HepG2 (cell line): ENCODE data around the gene SLC22A13.

Experiments used
- CTCF ChIP-seq: sonication (generic); formaldehyde crosslinking; IDR thresholded peaks from 2 replicates; pipeline ENCODE4 v1.5.0; 2020; ENCODE audit warnings: mild to moderate bottlenecking, missing genetic modification reagents, moderate library complexity
- EZH2 ChIP-seq: conservative IDR thresholded peaks from 2 replicates; pipeline ENCODE4 v1.6.1; 2012; ENCODE audit warnings: mild to moderate bottlenecking, low read depth, low read length, moderate library complexity
- JUNB ChIP-seq: sonication (generic); formaldehyde crosslinking; IDR thresholded peaks from 2 replicates; pipeline ENCODE4 v1.8.0; 2022; ENCODE audit warnings: missing genetic modification reagents, mild to moderate bottlenecking, borderline replicate concordance
- PHB2 ChIP-seq: fragments of 450-650 bp; IDR thresholded peaks from 2 replicates; pipeline ENCODE4 v1.6.1; 2018; ENCODE audit not compliant: partially characterized antibody
- POLR2A ChIP-seq, 2 experiments: IDR thresholded peaks; 2 replicates each; pipeline ENCODE4 v1.6.1; 2011; ENCODE audit warnings: low read depth in 2 of 2, low read length in 2 of 2, mild to moderate bottlenecking in 1 of 2, moderate library complexity in 1 of 2; ENCODE audit not compliant: insufficient read depth in 1 of 2
- POLR2AphosphoS5 ChIP-seq: IDR thresholded peaks from 2 replicates; pipeline ENCODE4 v1.6.1; 2012; ENCODE audit warnings: low read depth, low read length
- RFXAP ChIP-seq: sonication (generic); formaldehyde crosslinking; IDR thresholded peaks from 2 replicates; pipeline ENCODE4 v1.4.0; 2020; ENCODE audit warnings: missing genetic modification reagents, borderline replicate concordance
- SIX4 ChIP-seq: sonication (generic); formaldehyde crosslinking; IDR thresholded peaks from 2 replicates; pipeline ENCODE4 v1.4.0; 2020; ENCODE audit warnings: missing genetic modification reagents
- SMAD1 ChIP-seq: sonication (generic); formaldehyde crosslinking; IDR thresholded peaks from 2 replicates; pipeline ENCODE4 v1.4.0; 2020; ENCODE audit warnings: missing genetic modification reagents, low read depth, mild to moderate bottlenecking, borderline replicate concordance
- ZBTB8A ChIP-seq: sonication (generic); formaldehyde crosslinking; IDR thresholded peaks from 2 replicates; pipeline ENCODE4 v1.4.0; 2020; ENCODE audit warnings: mild to moderate bottlenecking, low read depth, missing genetic modification reagents, borderline replicate concordance
- ZNF614 ChIP-seq: IDR thresholded peaks from 2 replicates; pipeline ENCODE4 v1.6.1; 2018; ENCODE audit warnings: missing biosample characterization, missing genetic modification reagents, inconsistent platforms, borderline replicate concordance

GRCh38 chr3:38327335-38328009, 61.9 kb downstream of the SLC22A13 start:
- TF ChIP-seq POLR2AphosphoS5 (no peak), PHB2 (no peak), CTCF (CRISPR knock-in tag) (no peak), RFXAP (CRISPR knock-in tag) (no peak), EZH2 (no peak), SIX4 (no peak), ZNF614 (no peak), SMAD1 (CRISPR knock-in tag) (no peak), ZBTB8A (CRISPR knock-in tag) (no peak), JUNB (CRISPR knock-in tag) (no peak), POLR2A (IDR thresholded peaks at IDR 0.05; ENCODE audit: insufficient read depth in 1 of 2, low read depth in 2 of 2, low read length in 2 of 2) (no peak)
